Dermis blood vessel endothelial cell (primary cell): ENCODE results near the gene KCNMA1. TPM values are rescaled to one million over a fixed set of nuclear protein-coding genes. Genes with fewer than 3 reads are reported as not detected.

Source experiments
- DNase-seq: peaks from one replicate; pipeline ENCODE4 v3.0.0; 2010
- total RNA-seq: library from RNA; depleted of rRNA; stranded (reverse); fragments of >200 nt; gene quantifications from 2 replicates; pipeline ENCODE4 v1.2.3, GENCODE V29; 2014

The KCNMA1 gene
- total RNA-seq, 1 donor from 2014 or later, result under 0.01 TPM

GRCh38 chr10:76970711-76971519 lies 666.7 kb downstream of the KCNMA1 start:
- no peak for DNase-seq

- DNase-seq, result no peak
Observed at GRCh38 chr10:76969366-76969948, 668.2 kb downstream of the KCNMA1 start.

DNA sequence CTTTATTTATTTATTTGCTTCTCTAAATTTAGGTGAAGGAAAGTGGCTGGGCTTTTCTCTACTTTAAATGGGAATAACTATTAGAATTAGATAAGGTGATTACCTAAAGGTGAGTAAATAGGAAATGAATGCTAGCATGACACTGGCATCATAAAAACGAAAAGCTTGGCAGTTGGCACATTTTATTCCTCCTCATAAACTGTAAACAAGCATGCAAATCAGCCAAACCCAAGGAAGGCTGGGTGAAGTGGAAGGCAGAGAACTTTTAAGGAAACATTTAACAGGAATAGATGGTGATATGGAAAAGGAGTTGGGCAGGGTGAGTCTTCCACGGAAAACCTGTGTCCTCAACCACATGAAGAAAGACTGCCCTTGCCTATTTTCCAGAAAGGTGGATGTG lies 669.1 kb downstream of the KCNMA1 start:
- DNase-seq, result no peak

DNA sequence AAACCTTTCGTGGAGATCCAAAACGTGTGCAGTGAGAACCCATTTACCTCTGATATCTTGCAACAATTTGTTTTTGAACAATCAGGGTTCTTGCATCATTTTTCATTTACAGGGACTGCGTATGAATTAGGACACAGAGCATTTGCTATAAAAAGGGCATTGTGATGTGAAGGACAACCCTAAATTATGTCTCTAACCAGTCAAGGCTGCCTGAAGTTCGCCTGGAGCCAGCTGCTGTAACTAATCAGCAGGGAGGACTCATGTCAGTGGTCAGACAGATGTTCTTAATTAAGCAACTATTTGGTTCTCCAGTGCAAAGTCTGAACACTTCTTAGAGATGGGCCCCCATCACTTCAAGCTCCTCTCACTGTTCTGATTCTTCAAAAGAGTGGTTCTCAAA lies 674.8 kb downstream of the KCNMA1 start:
- no peak for DNase-seq

- DNase-seq, result no peak
Observed at GRCh38 chr10:76961841-76962240, 675.8 kb downstream of the KCNMA1 start.

- no peak for DNase-seq
Observed at GRCh38 chr10:76959111-76959510, 678.5 kb downstream of the KCNMA1 start.

DNA sequence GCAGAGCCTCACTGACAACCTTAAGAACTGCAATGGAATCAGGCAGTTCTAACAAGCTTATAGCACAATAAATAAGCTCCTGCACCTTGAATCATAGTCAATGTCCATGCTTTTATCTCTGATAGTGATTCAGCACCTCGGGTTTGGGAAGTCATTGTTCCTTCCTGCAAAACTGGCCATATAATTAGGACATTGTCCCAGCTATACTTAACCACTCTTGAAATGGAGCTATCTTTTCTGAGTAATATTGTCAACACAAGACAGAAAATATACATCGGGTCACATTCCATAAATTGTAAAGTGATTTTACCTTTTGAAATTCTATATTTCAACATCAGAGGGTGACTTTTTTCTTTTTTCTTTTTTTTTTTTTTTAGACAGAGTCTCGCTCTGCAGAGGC lies 682.8 kb downstream of the KCNMA1 start:
- DNase-seq, result no peak

DNA sequence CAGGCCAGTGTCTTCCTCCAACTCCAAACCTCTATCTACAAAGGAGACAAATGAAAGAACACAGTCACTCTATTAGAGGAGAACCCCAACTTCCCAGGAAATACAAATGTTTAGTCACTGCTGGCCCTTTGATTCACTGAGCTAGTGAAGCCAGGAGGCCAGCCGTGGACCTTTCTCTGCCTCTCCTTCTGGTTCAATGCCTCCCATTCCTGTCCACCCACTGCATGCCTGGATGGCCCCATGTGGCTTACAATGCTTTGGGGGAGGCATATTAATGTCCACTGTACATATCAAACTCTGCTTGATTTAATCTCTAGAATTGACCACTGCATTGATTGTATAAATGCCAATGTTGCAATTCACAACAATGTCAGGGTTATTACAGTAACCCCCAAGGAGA lies 687.3 kb downstream of the KCNMA1 start:
- DNase-seq, result no peak

DNA sequence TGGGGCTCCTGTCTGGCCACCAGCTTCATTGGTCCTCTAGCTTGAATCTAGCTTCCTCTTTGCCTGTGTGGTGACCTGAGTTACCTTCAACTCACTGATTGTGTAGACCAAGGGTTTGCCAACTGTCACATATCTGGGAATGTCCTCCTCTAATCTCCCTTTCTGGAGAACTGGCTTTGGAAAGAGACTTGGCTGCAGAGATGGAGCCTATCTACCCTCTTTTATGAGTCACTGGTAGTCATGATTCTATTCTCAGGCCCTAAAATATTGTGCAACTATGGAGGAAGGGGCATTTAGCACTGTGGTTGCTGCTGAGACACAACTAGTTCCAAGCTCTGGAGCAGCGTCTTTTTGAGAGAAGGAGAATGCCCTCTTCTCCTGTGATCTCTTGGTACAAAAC lies 691.3 kb downstream of the KCNMA1 start:
- DNase-seq, result no peak

GRCh38 chr10:76945166-76945565 lies 692.4 kb downstream of the KCNMA1 start:
- DNase-seq, result no peak

GRCh38 chr10:76944640-76945039 lies 693.0 kb downstream of the KCNMA1 start:
- DNase-seq, result no peak

- no peak for DNase-seq
Observed at GRCh38 chr10:76942628-76943416, 694.8 kb downstream of the KCNMA1 start.

DNA sequence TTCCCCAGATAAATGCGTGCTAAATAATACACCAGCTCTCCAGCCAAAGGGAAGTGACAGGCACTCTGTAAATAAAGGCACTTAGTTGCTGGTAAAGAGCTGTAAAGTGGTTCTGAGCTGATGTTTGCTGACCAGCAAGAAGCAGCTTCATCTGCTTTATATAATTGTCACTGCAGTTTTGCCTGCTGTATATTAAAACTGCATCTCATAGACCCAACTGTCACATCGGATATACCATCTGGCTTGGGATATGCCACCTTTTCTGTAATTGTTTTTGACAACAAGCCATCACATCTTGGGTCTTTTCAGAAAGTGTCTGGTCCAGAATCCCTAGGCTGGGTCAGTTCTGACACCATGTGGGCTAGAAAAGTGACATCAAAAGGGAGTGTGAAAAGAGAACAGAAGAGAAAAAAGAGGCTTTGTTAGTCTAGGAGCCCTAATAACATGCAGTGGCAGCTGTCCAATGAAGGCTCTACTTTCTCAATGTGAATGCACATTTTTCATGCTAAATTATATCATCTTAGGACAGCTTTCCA lies 697.6 kb downstream of the KCNMA1 start:
- no peak for DNase-seq

DNA sequence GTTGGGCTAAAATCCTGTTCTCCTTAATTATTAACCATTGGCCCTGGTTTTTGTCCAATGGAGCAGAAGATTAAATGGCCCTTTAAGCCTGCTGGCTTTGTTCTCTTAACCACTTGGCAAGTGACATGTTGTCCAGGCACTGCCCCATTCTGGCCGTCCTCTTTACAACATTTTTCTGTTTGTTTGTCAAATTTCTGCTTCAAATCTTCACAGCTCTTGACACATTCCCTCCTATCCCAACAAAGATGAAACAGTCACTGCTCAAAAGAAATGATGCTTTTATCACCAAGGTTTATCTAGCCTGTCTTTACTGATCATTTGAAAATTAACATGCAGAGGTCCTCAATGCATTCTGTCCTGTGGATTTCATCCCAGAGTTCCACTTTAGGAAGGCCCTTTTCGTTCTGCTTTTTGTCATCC lies 700.4 kb downstream of the KCNMA1 start:
- DNase-seq, result no peak

DNA sequence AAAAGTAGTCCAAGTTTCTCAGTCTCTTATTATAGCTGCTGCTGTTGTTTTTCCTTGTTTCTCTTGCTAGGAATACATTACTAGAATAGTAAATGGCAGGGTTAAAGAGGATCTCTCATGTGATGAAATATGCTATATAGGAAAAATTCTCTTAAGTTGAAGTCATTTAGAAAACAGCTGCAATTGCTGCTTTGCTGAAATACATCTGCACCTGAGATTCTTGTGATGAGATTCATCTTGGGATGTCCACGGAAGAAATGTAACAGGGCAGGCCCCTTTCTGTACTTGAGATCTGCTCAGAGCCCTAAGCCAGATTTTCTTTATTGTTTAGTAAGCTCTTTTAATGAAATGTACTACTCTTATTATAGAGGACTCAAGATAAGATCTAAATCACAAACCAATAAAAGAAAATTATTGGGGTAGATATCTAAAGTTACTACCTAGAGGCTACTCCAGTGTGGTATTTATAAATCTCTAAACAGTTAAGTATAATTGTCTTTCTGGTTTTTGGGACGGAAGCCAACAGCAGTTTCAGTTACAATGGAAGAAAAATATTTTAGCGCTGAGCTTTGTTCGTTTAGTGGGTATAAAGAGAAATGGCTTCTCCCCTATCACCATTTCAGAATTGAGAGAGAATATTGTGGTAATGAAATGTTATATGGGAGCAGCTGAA lies 701.5 kb downstream of the KCNMA1 start:
- DNase-seq, result no peak

GRCh38 chr10:76928565-76928964 lies 709.0 kb downstream of the KCNMA1 start:
- DNase-seq, result no peak

- no peak for DNase-seq
Observed at GRCh38 chr10:76925636-76926405, 711.8 kb downstream of the KCNMA1 start.

DNA sequence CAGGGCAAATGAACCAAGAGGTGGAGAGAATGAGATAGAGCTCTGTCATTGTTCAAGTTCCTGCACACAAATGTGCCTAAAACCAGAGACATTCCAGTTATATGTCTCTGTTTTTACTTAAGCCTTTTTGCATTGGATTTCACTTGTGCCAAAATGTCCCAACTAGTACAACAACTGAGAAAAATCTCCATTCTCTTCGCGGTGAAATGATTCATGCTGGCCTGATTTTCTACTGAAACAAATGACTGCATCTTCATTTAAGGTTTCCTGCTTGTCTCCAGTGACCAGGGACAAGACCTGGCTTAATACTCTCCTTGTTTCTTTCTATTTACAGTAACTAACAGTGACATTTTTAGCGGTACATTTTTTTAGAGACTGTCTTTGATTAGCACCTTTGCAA lies 714.9 kb downstream of the KCNMA1 start:
- DNase-seq, result no peak

DNA sequence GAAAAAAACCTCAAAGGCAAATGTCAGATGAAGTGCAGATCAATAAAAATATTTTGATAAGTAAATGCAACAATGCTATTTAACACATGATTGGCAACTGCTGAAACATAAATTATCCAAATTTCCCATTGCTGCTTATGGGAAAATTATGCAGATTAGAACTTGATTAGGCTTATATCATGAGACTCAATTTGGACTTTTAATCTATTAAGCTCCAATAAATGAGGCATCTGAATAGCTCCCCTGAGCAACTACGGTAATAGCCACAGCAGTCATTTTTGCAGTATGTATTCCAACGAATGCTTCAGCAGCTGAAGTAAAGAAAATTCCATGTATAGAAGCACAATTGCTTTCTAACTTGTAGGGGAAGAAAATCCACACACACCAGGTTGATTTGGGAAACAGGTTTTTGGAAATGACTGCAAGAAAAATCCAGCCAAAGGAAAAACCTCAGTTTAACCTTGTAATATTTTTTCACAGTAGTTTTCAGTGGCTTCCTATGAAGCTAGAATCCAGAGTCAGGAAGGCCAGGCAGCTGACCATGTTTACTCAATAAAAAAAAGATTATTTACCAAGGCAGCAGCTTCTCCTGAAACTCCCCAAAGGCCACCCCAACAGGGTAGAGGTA lies 716.1 kb downstream of the KCNMA1 start:
- DNase-seq, result no peak

GRCh38 chr10:76920581-76920980 lies 717.0 kb downstream of the KCNMA1 start:
- no peak for DNase-seq

DNA sequence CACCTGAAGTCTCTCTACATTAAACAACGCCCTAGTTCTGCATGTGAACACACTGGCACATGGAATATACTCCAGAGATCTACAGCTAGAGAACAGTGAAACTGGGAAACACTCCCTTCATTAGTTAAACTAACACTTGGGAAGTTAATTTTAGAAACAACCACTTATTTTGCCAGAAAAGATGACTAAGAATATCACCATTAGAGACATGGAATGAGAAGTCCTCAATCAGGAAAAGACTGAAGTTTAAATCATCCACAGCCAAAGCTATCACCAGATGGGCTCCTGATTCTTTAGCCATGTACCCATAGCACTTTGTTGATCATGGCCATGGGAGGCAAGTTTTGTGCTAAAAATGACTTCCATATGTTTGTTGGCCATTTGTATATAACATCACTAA lies 719.5 kb downstream of the KCNMA1 start:
- DNase-seq, result no peak

- no peak for DNase-seq
Observed at GRCh38 chr10:76917071-76917470, 720.5 kb downstream of the KCNMA1 start.
